Thoracic aorta (tissue), 2 donors: ENCODE results near the gene CENPT. TPM values are rescaled to one million over a fixed set of nuclear protein-coding genes. Genes with fewer than 3 reads are reported as not detected.
"Not testable (repeated sequence)": the region's sequence is repeated elsewhere in the genome, so short reads cannot be mapped to it uniquely, and the experiment has no call there.

ENCODE experiments used
- ATAC-seq: fragments of 150-250 bp; one replicate; pipeline ENCODE4 v1.8.0; 2017; ENCODE audit warnings: low read depth; ENCODE audit not compliant: insufficient number of reproducible peaks, low FRiP score
- DNase-seq: peaks from one replicate; pipeline ENCODE4 v3.0.0-alpha.2; 2020; ENCODE audit warnings: low spot score
- H3K27ac ChIP-seq, 2 donors: fragments of 200-600 bp; sonication (generic); 1 replicate in 1 of 2; 2 replicates in 1 of 2; pipeline ENCODE4 v1.5.1; 2016; ENCODE audit warnings: mild to moderate bottlenecking in 2 of 2, moderate library complexity in 2 of 2
- H3K27me3 ChIP-seq: fragments of 200-600 bp; sonication (generic); replicated peaks from 2 replicates; pipeline ENCODE4 v1.6.0; 2016; ENCODE audit warnings: mild to moderate bottlenecking; ENCODE audit not compliant: insufficient read depth
- H3K36me3 ChIP-seq: fragments of 200-600 bp; sonication (generic); one replicate; pipeline ENCODE4 v1.5.1; 2016
- H3K4me1 ChIP-seq, 2 donors: fragments of 200-600 bp; sonication (generic); 1 replicate in 1 of 2; 2 replicates in 1 of 2; pipeline versions ENCODE4 v1.5.1 to v1.6.0; 2016; ENCODE audit warnings: low read depth in 2 of 2, mild to moderate bottlenecking in 1 of 2; ENCODE audit not compliant: control insufficient read depth in 1 of 2
- H3K4me3 ChIP-seq: fragments of 200-600 bp; sonication (generic); 2 replicates; pipeline ENCODE4 v1.5.1; 2016; ENCODE audit warnings: mild to moderate bottlenecking
- H3K9me3 ChIP-seq: fragments of 200-600 bp; sonication (generic); 2 replicates; pipeline ENCODE4 v1.5.1; 2016
- CTCF ChIP-seq: fragments of 200-600 bp; sonication (generic); IDR thresholded peaks from one replicate; pipeline ENCODE4 v1.5.1; 2019; ENCODE audit warnings: antibody characterized with exemption
- total RNA-seq, 2 donors: library from RNA; depleted of rRNA; stranded (reverse); fragments of >200 nt; gene quantifications; one replicate each; pipeline versions ENCODE4 v1.1.0 to v1.2.3, GENCODE V29; 2016

The CENPT gene
- total RNA-seq, 2 donors from 2014 or later, result 59.6 to 70.9 TPM

- TF ChIP-seq CTCF, result no peak
Observed at GRCh38 chr16:67871256-67871655, 23.8 kb upstream of the CENPT start.

GRCh38 chr16:67869653-67870052 is 22.2 kb upstream of the CENPT start:
- no peaks in the 10 kb centered on the region for H3K27me3 ChIP-seq
- peaks cover 25 to 41% of the 10 kb centered on the region in 2 donors for H3K4me1 ChIP-seq
- DNase-seq, result no peak
- peaks cover 18% of the 10 kb centered on the region for H3K36me3 ChIP-seq
- H3K27ac ChIP-seq, result peak overlapping the region in 1 of 2 donors; percentile 65
- no peaks in the 10 kb centered on the region for H3K9me3 ChIP-seq
- no peak for TF ChIP-seq CTCF
- ATAC-seq, result no peak
- no peak overlapping the region for H3K4me3 ChIP-seq

More at GRCh38 chr16:67871256-67871655, 23.8 kb upstream of the CENPT start:
- peaks cover 22% of the 10 kb centered on the region for H3K36me3 ChIP-seq
- H3K9me3 ChIP-seq, result no peaks in the 10 kb centered on the region
- H3K4me1 ChIP-seq, result peaks cover 31 to 46% of the 10 kb centered on the region in 2 donors
- no peak overlapping the region for H3K4me3 ChIP-seq
- no peak for DNase-seq
- no peaks in the 10 kb centered on the region for H3K27me3 ChIP-seq
- peak overlapping the region in 1 of 2 donors; percentile 71 for H3K27ac ChIP-seq
- no peak for ATAC-seq

- DNase-seq (no peak), ATAC-seq (no peak)
- no peak overlapping the region for H3K4me3 ChIP-seq
- H3K4me1 ChIP-seq, result peaks cover 22 to 43% of the 10 kb centered on the region in 2 donors
- H3K27ac ChIP-seq, result peak overlapping the region in 1 of 2 donors; percentile 65
- no peaks in the 10 kb centered on the region for H3K27me3 ChIP-seq
- peaks cover 18% of the 10 kb centered on the region for H3K36me3 ChIP-seq
- H3K9me3 ChIP-seq, result no peaks in the 10 kb centered on the region
- TF ChIP-seq CTCF, result no peak
Observed at GRCh38 chr16:67868290-67868689, 20.8 kb upstream of the CENPT start.

GRCh38 chr16:67865318-67865717 is 17.8 kb upstream of the CENPT start:
- peaks cover 18% of the 10 kb centered on the region for H3K36me3 ChIP-seq
- peaks cover 34 to 62% of the 10 kb centered on the region in 2 donors for H3K4me1 ChIP-seq
- no peaks in the 10 kb centered on the region for H3K9me3 ChIP-seq
- DNase-seq, result no peak
- H3K4me3 ChIP-seq, result no peak overlapping the region
- TF ChIP-seq CTCF, result no peak
- H3K27ac ChIP-seq, result peak overlapping the region in 1 of 2 donors; percentile 83
- no peaks in the 10 kb centered on the region for H3K27me3 ChIP-seq
- ATAC-seq, result no peak

GRCh38 chr16:67864594-67864993 is 17.1 kb upstream of the CENPT start:
- Histone ChIP-seq H3K9me3 (no peaks in the 10 kb centered on the region), H3K4me1 (peaks cover 34 to 56% of the 10 kb centered on the region in 2 donors), H3K27ac (peak overlapping the region; percentile 83 to 96), H3K36me3 (peaks cover 11% of the 10 kb centered on the region), H3K27me3 (no peaks in the 10 kb centered on the region), H3K4me3 (no peak overlapping the region)
- DNase-seq (no peak), ATAC-seq (no peak)
- no peak for TF ChIP-seq CTCF

GRCh38 chr16:67864044-67864443 is 16.6 kb upstream of the CENPT start:
- not testable (repeated sequence) for H3K9me3 ChIP-seq, H3K27me3 ChIP-seq, H3K36me3 ChIP-seq, ATAC-seq, DNase-seq
- Histone ChIP-seq H3K4me3 (peak overlapping the region; percentile 51), H3K27ac (peak overlapping the region; percentile 83 to 96), H3K4me1 (peaks cover 28 to 51% of the 10 kb centered on the region in 2 donors)
